AG04449 (cell line): ENCODE data around the gene CREB3L2.

Source experiments
- CTCF ChIA-PET: fragments of 350-600 bp; formaldehyde crosslinking; extraction: SDS; loops from one replicate; lab custom pipeline; 2021; ENCODE audit warnings: antibody characterized with exemption; lab: Yijun Ruan, JAX
- POLR2A ChIA-PET: fragments of 400-600, 350-600 bp; formaldehyde crosslinking; extraction: SDS; loops from one replicate; lab custom pipeline; 2020; ENCODE audit warnings: antibody characterized with exemption, inconsistent platforms; lab: Yijun Ruan, JAX
- DNase-seq: peaks from one replicate; pipeline ENCODE4 v3.0.0-alpha.2; 2010; ENCODE audit warnings: low read depth, low spot score
- H3K4me3 ChIP-seq: 2 replicates; pipeline ENCODE4 v1.5.1; 2011; ENCODE audit warnings: low read depth, mild to moderate bottlenecking, control low read depth, low read length
- CTCF ChIP-seq: IDR thresholded peaks from one replicate; pipeline ENCODE4 v1.5.1; 2011; ENCODE audit warnings: mild to moderate bottlenecking, moderate library complexity, low read length, control low read depth, inconsistent platforms; ENCODE audit not compliant: insufficient read depth; ENCODE audit errors: missing control alignments

CREB3L2 gene

GRCh38 chr7:137934176-137934826, 67.6 kb downstream of the CREB3L2 start:
- H3K4me3 ChIP-seq: no peak overlapping the region
- CTCF ChIA-PET: interaction anchor here (1.3 to 4.0 kb wide), 4 partner anchors 9 to 69 kb away, joined by 3 to 18 read pairs (median 6); partner anchors contain the start of gene CREB3L2
- no peak for DNase-seq
- no peak for TF ChIP-seq CTCF
- POLR2A ChIA-PET: no interaction called here

GRCh38 chr7:137933270-137934017, 68.4 kb downstream of the CREB3L2 start:
- ChIA-PET CTCF (interaction anchor here (1.3 to 4.0 kb wide), 5 partner anchors 9 to 69 kb away, joined by 3 to 18 read pairs (median 6); partner anchors contain the start of gene CREB3L2), POLR2A (interaction anchor here (0.9 to 1.3 kb wide), 2 partner anchors 20 to 69 kb away, joined by 3 to 6 read pairs; partner anchors contain the start of gene CREB3L2)
- no peak for TF ChIP-seq CTCF
- no peak overlapping the region for H3K4me3 ChIP-seq
- no peak for DNase-seq

DNA sequence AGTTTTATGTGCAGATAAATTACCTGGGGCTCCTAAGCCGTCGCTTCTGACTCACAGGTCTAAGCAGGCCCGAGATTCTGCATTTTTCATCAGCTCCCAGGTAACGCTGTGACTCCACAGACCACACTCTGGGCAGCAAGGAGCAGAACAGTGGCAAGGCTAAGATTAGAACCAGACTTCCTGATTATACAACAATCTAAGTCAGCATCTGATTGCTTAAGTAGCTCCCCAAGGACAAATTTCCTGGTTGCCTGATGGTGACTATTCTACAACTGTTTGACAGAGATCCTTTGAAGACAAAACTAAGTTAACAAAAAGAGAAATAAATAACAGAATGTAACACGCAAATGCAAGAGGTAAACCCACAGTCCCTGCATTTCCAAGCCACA, 69.0 kb downstream of the CREB3L2 start:
- DNase-seq: no peak
- CTCF ChIA-PET: interaction anchor here (1.0 to 4.0 kb wide), 4 partner anchors 9 to 75 kb away, joined by 4 to 18 read pairs (median 7); partner anchors contain the start of gene CREB3L2
- TF ChIP-seq CTCF: no peak
- no peak overlapping the region for H3K4me3 ChIP-seq
- POLR2A ChIA-PET: interaction anchor here (0.9 to 1.3 kb wide), 2 partner anchors 20 to 69 kb away, joined by 3 to 6 read pairs; partner anchors contain the start of gene CREB3L2

DNA sequence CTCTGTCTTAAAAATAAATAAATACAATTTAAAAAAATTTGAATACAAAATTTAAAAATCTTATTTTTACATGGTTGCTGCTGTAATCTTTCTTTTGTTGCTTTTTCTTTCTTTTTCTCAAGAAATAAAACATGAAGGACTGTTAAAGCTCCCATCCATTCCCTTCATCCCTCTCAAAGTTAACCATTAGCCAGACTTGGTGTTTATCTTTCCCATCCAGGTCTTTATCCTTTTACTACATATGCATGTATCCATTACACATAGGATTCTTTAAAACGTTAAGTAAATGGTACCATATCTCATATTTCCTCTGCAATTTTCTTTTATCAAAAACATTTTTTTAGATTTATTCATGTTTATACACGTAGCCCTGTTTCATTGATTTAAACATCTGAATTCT, 70.1 kb downstream of the CREB3L2 start:
- ChIA-PET POLR2A (interaction anchor here (0.7 kb wide), 1 partner anchor 250 kb away, joined by 4 read pairs; no protein-coding TSS in a partner anchor), CTCF (interaction anchor here (1.6 to 4.0 kb wide), 2 partner anchors 18 to 71 kb away, joined by 3 to 18 read pairs; partner anchors contain the start of gene CREB3L2)
- H3K4me3 ChIP-seq: no peak overlapping the region
- no peak for TF ChIP-seq CTCF
- no peak for DNase-seq

DNA sequence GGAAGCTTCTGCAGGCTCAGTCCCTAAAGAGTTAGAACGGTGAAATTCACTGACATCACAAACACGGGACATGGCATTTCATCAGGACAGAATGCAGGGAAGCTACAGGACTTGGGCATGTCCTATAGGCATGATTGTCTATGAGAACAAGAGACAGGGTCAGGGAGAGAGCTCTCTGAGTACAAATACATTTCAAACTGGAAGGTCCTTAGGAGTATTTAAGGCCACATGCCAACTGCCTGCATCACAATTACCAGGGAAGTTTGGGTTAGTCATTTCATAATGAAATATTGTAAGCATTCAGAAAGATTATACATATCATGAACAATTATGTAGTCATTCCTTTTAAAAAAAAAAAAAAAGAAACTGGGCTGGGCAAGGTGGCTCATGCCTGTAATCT, 71.3 kb downstream of the CREB3L2 start:
- CTCF ChIA-PET: interaction anchor here (0.6 to 4.2 kb wide), 9 partner anchors 10 to 78 kb away, joined by 3 to 30 read pairs (median 4); partner anchors contain the start of gene CREB3L2
- no peak for DNase-seq
- POLR2A ChIA-PET: interaction anchor here (0.7 to 1.4 kb wide), 5 partner anchors 10 to 70 kb away, joined by 3 to 4 read pairs (median 3); no protein-coding TSS in a partner anchor
- TF ChIP-seq CTCF: no peak
- no peak overlapping the region for H3K4me3 ChIP-seq

DNA sequence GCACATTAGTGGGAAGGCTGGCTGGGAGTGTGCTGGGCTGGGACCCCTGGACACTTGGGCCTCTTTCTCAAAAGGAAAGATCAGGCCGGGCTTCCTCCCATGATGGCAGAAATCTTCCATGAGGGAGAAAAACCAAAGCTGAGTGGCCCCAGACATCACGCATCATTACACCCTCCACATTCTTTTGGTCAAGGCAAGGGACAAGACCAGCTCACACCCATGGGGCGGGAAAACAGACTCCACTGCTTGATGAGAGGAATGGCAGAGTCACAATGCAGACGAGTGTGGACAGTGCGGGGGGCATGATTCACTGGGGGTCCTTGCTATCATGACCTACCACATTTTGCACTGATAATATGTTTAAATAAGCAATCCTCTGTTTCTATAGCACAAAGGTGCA, 73.3 kb downstream of the CREB3L2 start:
- CTCF ChIA-PET: interaction anchor here (1.0 to 4.2 kb wide), 2 partner anchors 25 to 74 kb away, joined by 3 to 30 read pairs; partner anchors contain the start of gene CREB3L2
- H3K4me3 ChIP-seq: no peak overlapping the region
- TF ChIP-seq CTCF: no peak
- DNase-seq: no peak
- POLR2A ChIA-PET: no interaction called here
